ENCODE results near the gene SLC7A10. TPM values are rescaled to one million over a fixed set of nuclear protein-coding genes. Genes with fewer than 3 reads are reported as not detected.

The SLC7A10 gene
- total RNA-seq, 4 donors from 2014 or later = 12.9 to 150 (median 33.1) TPM

- ATAC-seq (ENCODE audit: low FRiP score) = no peak
- DNase-seq (ENCODE audit: low spot score) = no peak
- TF ChIP-seq CTCF (IDR thresholded peaks at IDR 0.05) = no peak
Measured at GRCh38 chr19:33261511-33262189, 36.0 kb upstream of the SLC7A10 start.

- TF ChIP-seq CTCF (IDR thresholded peaks at IDR 0.05) = no peak
- no peak for ATAC-seq (ENCODE audit: low FRiP score)
- DNase-seq (ENCODE audit: low spot score) = no peak
Measured at GRCh38 chr19:33260628-33261418, 35.2 kb upstream of the SLC7A10 start.

GRCh38 chr19:33259539-33259938, 33.9 kb upstream of the SLC7A10 start:
- DNase-seq (ENCODE audit: low spot score) = no peak
- no peak for ATAC-seq (ENCODE audit: low FRiP score)
- TF ChIP-seq CTCF (IDR thresholded peaks at IDR 0.05) = no peak

GRCh38 chr19:33257828-33258227, 32.2 kb upstream of the SLC7A10 start:
- no peak for ATAC-seq (ENCODE audit: low FRiP score)
- no peak for TF ChIP-seq CTCF (IDR thresholded peaks at IDR 0.05)
- DNase-seq (ENCODE audit: low spot score) = no peak

- DNase-seq (ENCODE audit: low spot score) (no peak), ATAC-seq (ENCODE audit: low FRiP score) (no peak)
- no peak for TF ChIP-seq CTCF (IDR thresholded peaks at IDR 0.05)
Measured at GRCh38 chr19:33256261-33256660, 30.6 kb upstream of the SLC7A10 start.

DNA sequence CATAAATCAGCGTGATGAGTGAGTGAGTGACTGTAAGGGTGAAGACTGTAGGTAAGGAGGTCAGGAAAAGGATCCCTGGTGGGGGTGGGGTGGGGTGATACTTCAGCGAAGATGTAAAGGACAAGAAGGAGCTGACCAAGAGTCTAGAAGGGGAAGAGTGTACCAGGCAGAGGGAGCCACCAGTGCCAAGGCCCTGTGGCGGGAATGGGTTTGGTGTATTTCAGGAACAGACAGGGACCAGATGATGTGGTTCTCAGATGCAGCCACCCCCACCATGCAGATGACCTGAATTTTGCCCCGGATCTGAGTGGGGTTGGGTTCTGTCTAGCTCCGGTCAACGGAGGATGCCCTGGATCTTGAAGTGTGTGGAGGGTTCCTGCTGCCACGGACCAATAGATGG, 30.1 kb upstream of the SLC7A10 start:
- DNase-seq (ENCODE audit: low spot score) = no peak
- TF ChIP-seq CTCF (IDR thresholded peaks at IDR 0.05) = no peak
- no peak for ATAC-seq (ENCODE audit: low FRiP score)

All from omental fat pad (tissue), 4 donors.